ENCODE measurements around the gene C9.

DNA sequence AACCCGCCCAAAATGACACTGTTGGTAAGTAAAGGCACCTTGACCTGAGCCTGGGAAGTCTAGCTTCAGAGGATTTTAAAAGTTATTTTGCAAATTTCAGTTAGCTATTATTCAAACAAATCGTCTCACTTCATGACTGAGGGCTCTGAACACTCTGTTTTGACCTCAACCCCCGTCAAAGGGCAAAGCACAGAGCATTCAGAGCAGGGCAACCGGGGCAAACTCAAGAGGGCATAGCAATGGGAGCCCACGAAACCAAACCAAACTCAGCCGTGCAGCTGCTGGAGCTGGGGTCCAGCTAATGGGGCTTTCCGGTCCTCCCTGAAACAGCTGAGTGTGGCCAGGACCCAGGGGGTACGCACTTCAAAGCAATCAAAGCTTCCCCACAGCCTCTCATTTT is 1.6 kb downstream of the C9 start:
- TF ChIP-seq, protein P1, sequence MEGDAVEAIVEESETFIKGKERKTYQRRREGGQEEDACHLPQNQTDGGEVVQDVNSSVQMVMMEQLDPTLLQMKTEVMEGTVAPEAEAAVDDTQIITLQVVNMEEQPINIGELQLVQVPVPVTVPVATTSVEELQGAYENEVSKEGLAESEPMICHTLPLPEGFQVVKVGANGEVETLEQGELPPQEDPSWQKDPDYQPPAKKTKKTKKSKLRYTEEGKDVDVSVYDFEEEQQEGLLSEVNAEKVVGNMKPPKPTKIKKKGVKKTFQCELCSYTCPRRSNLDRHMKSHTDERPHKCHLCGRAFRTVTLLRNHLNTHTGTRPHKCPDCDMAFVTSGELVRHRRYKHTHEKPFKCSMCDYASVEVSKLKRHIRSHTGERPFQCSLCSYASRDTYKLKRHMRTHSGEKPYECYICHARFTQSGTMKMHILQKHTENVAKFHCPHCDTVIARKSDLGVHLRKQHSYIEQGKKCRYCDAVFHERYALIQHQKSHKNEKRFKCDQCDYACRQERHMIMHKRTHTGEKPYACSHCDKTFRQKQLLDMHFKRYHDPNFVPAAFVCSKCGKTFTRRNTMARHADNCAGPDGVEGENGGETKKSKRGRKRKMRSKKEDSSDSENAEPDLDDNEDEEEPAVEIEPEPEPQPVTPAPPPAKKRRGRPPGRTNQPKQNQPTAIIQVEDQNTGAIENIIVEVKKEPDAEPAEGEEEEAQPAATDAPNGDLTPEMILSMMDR (IDR thresholded peaks at IDR 0.05), result no peak
- no peak for TF ChIP-seq EZH2 (IDR thresholded peaks at IDR 0.05; ENCODE audit: borderline replicate concordance, insufficient read depth, low read depth, low read length, poor library complexity, severe bottlenecking)
